ENCODE measurements around the gene CYP4F11.
"Not testable (repeated sequence)": the region's sequence is repeated elsewhere in the genome, so short reads cannot be mapped to it uniquely, and the experiment has no call there.

DNA sequence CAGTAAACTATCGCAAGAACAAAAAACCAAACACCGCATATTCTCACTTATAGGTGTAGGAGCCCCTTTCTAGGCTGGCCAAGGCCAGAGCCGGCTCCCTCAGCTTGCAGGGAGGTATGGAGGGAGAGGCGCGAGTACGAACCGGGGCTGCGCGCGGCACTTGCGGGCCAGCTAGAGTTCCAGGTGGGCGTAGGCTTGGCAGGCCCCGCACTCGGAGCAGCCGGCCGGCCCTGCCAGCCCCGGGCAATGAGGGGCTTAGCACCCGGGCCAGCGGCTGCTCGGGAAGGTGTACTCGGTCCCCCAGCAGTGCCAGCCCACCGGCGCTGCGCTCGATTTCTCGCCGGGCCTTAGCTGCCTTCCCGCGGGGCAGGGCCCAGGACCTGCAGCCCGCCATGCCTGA, 34.8 kb downstream of the CYP4F11 start:
- TF ChIP-seq POLR2AphosphoS5 (IDR thresholded peaks at IDR 0.05); MXI1 (conservative IDR thresholded peaks at IDR 0.05; ENCODE audit: poor library complexity, severe bottlenecking): not testable (repeated sequence)

Data from neural cell (in vitro differentiated cells).